Adrenal gland (tissue), 12 donors: ENCODE measurements around the gene ARHGEF38. TPM values are rescaled to one million over a fixed set of nuclear protein-coding genes. Genes with fewer than 3 reads are reported as not detected.

Source experiments
- DNase-seq, 7 donors: peaks; one replicate each; pipeline ENCODE4 v3.0.0-alpha.2; 2019 to 2020
- H3K27ac ChIP-seq, 5 donors: fragments of 200-600 bp; sonication (generic) in 4 of 5; 1 replicate in 3 of 5; 2 replicates in 2 of 5; pipeline versions ENCODE4 v1.5.1 to v1.8.0; 2016 to 2020; ENCODE audit warnings: mild to moderate bottlenecking in 1 of 5
- H3K27me3 ChIP-seq: fragments of 200-600 bp; 2 replicates; pipeline ENCODE4 v1.8.0; 2021
- H3K36me3 ChIP-seq, 2 donors: fragments of 200-600 bp; replicated peaks in 1 of 2; 1 replicate in 1 of 2; 2 replicates in 1 of 2; pipeline versions ENCODE4 v1.5.1 to v1.8.0; 2018 to 2022
- H3K4me1 ChIP-seq, 2 donors: fragments of 200-600 bp; replicated peaks in 1 of 2; 1 replicate in 1 of 2; 2 replicates in 1 of 2; pipeline versions ENCODE4 v1.5.1 to v1.8.0; 2018 to 2021
- H3K4me3 ChIP-seq, 4 donors: fragments of 200-600 bp; sonication (generic) in 3 of 4; one replicate each; pipeline ENCODE4 v1.5.1; 2016 to 2018
- H3K9me3 ChIP-seq, 3 donors: fragments of 200-600 bp; sonication (generic) in 1 of 3; replicated peaks in 1 of 3; 1 replicate in 2 of 3; 2 replicates in 1 of 3; pipeline versions ENCODE4 v1.5.1 to v1.8.0; 2016 to 2021
- POLR2A ChIP-seq, 2 donors: fragments of 450-650 bp; IDR thresholded peaks; one replicate each; pipeline ENCODE4 v1.6.1; 2017; ENCODE audit warnings: antibody characterized with exemption in 2 of 2, mild to moderate bottlenecking in 2 of 2, moderate library complexity in 1 of 2
- WGBS, 4 donors: extraction: QIAGEN DNeasy Blood & Tissue Kit in 2 of 4; methylation state at CpG; one replicate each; pipeline versions ENCODE4 v1.1.5 to v1.1.7; 2013 to 2017; 5-methylcytosine and 5-hydroxymethylcytosine counted together
- intact Hi-C, 2 donors: fragments of 100-400 bp; cut with DNase I; formaldehyde crosslinking; loops; one replicate each; pipeline versions ENCODE4 v1.14.1 to v1.15.0; 2022 to 2023
- polyA plus RNA-seq, 3 donors: library from polyadenylated mRNA; stranded (reverse); fragments of 200-250 nt in 2 of 3; fragments of 350-450 nt in 1 of 3; fragmentation: Illumina TruSeq in 1 of 3; extraction: RNeasy Lipid Tissue Mini Kit (QIAGEN cat#74804) in 1 of 3; gene quantifications; one replicate each; pipeline ENCODE4 v1.2.3, GENCODE V29; 2013 to 2014
- total RNA-seq, 9 donors: library from RNA; depleted of rRNA in 4 of 9; stranded (reverse); fragments of >200 nt in 4 of 9; fragments of 120-200 nt in 1 of 9; fragmentation: NEBNext Ultra II Directional in 1 of 9; extraction: Animal tissue kit (Norgen Biotek cat#: 25700) in 1 of 9; gene quantifications; one replicate each; pipeline versions ENCODE4 v1.1.0 to v1.2.4, GENCODE V29; 2013 to 2023
- TF ChIP-seq, protein P1 (sequence below), 6 experiments: fragments of 450-650 bp in 4 of 6; fragments of 200-600 bp in 2 of 6; sonication (generic) in 1 of 6; IDR thresholded peaks; 1 replicate in 5 of 6; 2 replicates in 1 of 6; pipeline versions ENCODE4 v1.5.1 to v1.8.0; 2016 to 2021; ENCODE audit warnings: antibody characterized with exemption in 6 of 6, mild to moderate bottlenecking in 2 of 6, moderate library complexity in 1 of 6
- donor health status: healthy with polysubstance abuse.
- donor health status: Bipolar disorder and iron deficiency.
- donor health status: DM: yes; HTN: yes; CAD: no.
- donor health status: DM: no; HTN: no; CAD: no.
- donor health status: DM: no; HTN: no; CAD: no.
- donor health status: DM: yes; HTN: yes; CAD: no.

ARHGEF38 gene
- total and polyA plus RNA-seq, 12 donors, result not detected

DNA sequence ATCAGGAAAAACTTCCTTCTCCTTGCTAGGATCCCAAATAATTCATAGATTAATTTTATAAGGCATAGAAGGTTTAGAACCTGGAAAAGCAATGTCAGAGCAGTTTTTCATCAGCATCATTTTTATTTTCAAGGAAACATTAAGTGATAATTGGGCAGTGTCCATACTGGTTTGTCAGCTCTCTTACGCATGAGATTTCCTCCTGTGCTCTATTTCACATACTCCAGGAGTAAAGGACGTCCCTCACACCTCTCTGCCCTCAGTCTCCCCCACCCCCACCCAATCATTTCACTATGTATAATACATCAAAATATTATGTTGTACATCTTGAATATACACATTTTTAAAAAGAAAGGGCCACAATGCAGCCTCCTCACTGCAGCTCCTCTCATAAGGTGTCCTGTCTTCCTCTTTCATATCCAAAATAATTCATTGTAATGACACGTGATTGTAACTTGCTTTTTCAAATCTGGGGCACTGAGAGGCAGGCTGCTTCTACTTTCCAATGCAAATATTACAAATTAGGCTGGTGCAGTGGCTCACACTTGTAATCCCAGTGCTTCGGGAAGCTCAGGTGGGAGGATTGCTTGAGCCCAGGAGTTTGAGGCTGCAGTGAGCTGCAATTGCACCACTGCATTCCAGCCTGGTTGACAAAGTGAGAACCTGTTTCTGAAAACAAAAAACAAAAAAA lies 34.4 kb downstream of the ARHGEF38 start:
- no peaks in the 10 kb centered on the region for H3K36me3 ChIP-seq
- no peak overlapping the region for H3K4me3 ChIP-seq
- DNase-seq, result no peak
- intact Hi-C loops, result no loop called here
- no peaks in the 10 kb centered on the region for H3K9me3 ChIP-seq
- no peaks in the 10 kb centered on the region for H3K4me1 ChIP-seq
- no peaks in the 10 kb centered on the region for H3K27me3 ChIP-seq
- H3K27ac ChIP-seq, result no peak overlapping the region
- TF ChIP-seq POLR2A (IDR thresholded peaks at IDR 0.05), result no peak
- TF ChIP-seq, protein P1, sequence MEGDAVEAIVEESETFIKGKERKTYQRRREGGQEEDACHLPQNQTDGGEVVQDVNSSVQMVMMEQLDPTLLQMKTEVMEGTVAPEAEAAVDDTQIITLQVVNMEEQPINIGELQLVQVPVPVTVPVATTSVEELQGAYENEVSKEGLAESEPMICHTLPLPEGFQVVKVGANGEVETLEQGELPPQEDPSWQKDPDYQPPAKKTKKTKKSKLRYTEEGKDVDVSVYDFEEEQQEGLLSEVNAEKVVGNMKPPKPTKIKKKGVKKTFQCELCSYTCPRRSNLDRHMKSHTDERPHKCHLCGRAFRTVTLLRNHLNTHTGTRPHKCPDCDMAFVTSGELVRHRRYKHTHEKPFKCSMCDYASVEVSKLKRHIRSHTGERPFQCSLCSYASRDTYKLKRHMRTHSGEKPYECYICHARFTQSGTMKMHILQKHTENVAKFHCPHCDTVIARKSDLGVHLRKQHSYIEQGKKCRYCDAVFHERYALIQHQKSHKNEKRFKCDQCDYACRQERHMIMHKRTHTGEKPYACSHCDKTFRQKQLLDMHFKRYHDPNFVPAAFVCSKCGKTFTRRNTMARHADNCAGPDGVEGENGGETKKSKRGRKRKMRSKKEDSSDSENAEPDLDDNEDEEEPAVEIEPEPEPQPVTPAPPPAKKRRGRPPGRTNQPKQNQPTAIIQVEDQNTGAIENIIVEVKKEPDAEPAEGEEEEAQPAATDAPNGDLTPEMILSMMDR (IDR thresholded peaks at IDR 0.05), result no peak
- 54 to 75% (median 71%) methylated on average over 4 of the region's 4 CpGs for WGBS, 4 donors

DNA sequence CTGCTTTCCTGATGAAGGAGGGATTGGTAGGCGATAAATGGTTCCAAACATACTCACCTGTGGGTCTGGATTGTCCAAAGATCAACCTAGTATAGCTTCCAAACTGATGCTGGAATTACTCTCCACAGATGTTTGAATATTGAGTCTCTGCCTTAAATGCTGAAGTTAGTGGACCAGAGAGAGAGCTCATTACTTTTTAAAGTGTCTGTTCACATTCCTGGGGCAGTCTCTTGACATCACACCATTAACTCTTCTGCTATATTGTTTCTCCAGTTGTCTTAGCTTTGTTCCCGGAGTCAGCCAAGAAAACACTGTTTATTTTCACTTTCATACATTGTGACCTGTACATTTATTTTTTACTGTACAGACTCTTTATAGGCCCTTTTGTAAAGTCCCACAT lies 35.4 kb downstream of the ARHGEF38 start:
- WGBS, 4 donors, result 81 to 92% (median 88%) methylated on average over 2 of the region's 2 CpGs
- no peak overlapping the region for H3K4me3 ChIP-seq
- no peaks in the 10 kb centered on the region for H3K9me3 ChIP-seq
- no peak overlapping the region for H3K27ac ChIP-seq
- no peak for DNase-seq
- intact Hi-C loops, result no loop called here
- TF ChIP-seq POLR2A (IDR thresholded peaks at IDR 0.05), result no peak
- TF ChIP-seq, protein P1 (IDR thresholded peaks at IDR 0.05), result no peak
- no peaks in the 10 kb centered on the region for H3K27me3 ChIP-seq
- H3K36me3 ChIP-seq, result no peaks in the 10 kb centered on the region
- no peaks in the 10 kb centered on the region for H3K4me1 ChIP-seq

DNA sequence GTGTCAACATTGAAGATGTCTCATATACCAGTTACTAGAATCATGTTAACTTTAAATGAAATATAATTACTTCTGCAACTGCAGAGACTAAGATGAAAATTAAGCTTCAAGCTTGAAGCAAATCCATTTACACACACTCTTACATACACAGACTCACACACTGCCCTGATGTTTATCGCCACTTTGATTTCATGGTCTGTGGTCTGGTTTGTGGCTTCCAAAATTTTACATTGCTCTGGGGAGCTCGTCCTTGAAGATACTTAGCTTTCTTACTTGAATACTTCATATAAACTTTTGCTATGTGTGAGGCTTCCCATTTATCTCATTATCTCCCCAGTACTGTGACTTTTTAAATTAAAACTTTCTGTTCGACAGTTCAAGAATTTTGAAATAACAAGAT lies 35.8 kb downstream of the ARHGEF38 start:
- Histone ChIP-seq H3K27ac (no peak overlapping the region), H3K27me3 (no peaks in the 10 kb centered on the region), H3K9me3 (no peaks in the 10 kb centered on the region), H3K4me3 (no peak overlapping the region), H3K4me1 (no peaks in the 10 kb centered on the region), H3K36me3 (no peaks in the 10 kb centered on the region)
- intact Hi-C loops, result no loop called here
- no peak for DNase-seq
- TF ChIP-seq POLR2A (IDR thresholded peaks at IDR 0.05), result no peak
- TF ChIP-seq, protein P1 (IDR thresholded peaks at IDR 0.05), result no peak
- WGBS, 4 donors, result 69 to 80% (median 76%) methylated on average over 3 of the region's 3 CpGs

DNA sequence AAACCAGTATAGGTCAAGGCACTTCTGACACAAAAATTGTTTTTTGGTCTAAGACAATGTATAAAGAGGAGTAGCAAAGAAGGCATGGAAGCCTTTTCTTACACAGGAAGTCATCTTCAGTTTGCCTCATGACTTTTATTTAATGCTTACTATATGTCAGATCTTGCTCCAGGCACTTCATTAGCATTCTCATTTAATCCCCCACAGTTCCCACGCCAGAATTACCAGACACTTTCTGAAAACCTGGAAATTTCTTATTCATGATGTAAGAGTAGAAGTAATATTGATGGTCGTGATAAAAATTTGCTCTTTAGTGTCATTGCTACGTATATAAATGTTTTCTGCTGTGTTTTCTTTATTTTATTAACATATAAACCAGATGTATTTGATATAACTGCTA lies 39.2 kb downstream of the ARHGEF38 start:
- intact Hi-C loops, result no loop called here
- Histone ChIP-seq H3K36me3 (no peaks in the 10 kb centered on the region), H3K9me3 (no peaks in the 10 kb centered on the region), H3K27ac (no peak overlapping the region), H3K4me1 (no peaks in the 10 kb centered on the region), H3K4me3 (no peak overlapping the region), H3K27me3 (no peaks in the 10 kb centered on the region)
- WGBS, 4 donors, result 82 to 89% (median 87%) methylated on average over 3 of the region's 3 CpGs
- DNase-seq, result no peak
- TF ChIP-seq, protein P1 (IDR thresholded peaks at IDR 0.05), result no peak
- TF ChIP-seq POLR2A (IDR thresholded peaks at IDR 0.05), result no peak
